ENCODE results near the gene DARS1. TPM values are rescaled to one million over a fixed set of nuclear protein-coding genes. Genes with fewer than 3 reads are reported as not detected.
"Not testable (repeated sequence)": the region's sequence is repeated elsewhere in the genome, so short reads cannot be mapped to it uniquely, and the experiment has no call there.

Gene DARS1
- total and polyA plus RNA-seq, 2 of the 13 experiments (the other 11 are each of a cell fraction or from before 2014, with no cell fraction given), result 149 to 230 TPM

DNA sequence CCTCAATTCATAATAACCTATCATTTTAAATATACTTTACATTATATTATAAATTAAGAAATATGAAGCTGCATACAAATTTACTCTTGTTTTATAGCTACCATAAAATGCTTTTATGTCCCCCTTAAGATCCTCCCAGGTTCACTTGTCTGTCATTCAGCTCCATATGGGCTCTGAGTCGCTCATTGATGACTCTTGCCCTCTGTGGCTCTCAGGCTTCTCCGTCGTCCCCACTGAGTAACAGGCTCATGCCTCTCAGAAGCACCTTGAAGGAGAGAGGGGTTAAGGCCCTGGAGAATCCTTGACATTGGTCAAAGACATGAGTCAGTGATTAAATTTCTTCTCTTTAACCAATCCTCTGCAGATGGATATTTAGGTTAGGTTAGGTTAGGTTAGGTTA, 103.0 kb downstream of the DARS1 start (continued):
- TF ChIP-seq, protein P1, sequence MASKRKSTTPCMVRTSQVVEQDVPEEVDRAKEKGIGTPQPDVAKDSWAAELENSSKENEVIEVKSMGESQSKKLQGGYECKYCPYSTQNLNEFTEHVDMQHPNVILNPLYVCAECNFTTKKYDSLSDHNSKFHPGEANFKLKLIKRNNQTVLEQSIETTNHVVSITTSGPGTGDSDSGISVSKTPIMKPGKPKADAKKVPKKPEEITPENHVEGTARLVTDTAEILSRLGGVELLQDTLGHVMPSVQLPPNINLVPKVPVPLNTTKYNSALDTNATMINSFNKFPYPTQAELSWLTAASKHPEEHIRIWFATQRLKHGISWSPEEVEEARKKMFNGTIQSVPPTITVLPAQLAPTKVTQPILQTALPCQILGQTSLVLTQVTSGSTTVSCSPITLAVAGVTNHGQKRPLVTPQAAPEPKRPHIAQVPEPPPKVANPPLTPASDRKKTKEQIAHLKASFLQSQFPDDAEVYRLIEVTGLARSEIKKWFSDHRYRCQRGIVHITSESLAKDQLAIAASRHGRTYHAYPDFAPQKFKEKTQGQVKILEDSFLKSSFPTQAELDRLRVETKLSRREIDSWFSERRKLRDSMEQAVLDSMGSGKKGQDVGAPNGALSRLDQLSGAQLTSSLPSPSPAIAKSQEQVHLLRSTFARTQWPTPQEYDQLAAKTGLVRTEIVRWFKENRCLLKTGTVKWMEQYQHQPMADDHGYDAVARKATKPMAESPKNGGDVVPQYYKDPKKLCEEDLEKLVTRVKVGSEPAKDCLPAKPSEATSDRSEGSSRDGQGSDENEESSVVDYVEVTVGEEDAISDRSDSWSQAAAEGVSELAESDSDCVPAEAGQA (IDR thresholded peaks at IDR 0.05; ENCODE audit: low read depth), result no peak
- TF ChIP-seq, protein P1 (CRISPR knock-in tag; IDR thresholded peaks at IDR 0.05; ENCODE audit: borderline replicate concordance), result no peak
- TF ChIP-seq KDM3A (CRISPR knock-in tag; IDR thresholded peaks at IDR 0.05; ENCODE audit: low read depth) (no peak), TEAD2 (CRISPR knock-in tag; IDR thresholded peaks at IDR 0.05) (no peak), ZNF367 (CRISPR knock-in tag; IDR thresholded peaks at IDR 0.05; ENCODE audit: borderline replicate concordance) (no peak), GMEB2 (CRISPR knock-in tag; IDR thresholded peaks at IDR 0.05; ENCODE audit: low read depth) (no peak), MTERF4 (CRISPR knock-in tag; IDR thresholded peaks at IDR 0.05) (no peak), MTA1 (CRISPR knock-in tag; IDR thresholded peaks at IDR 0.05; ENCODE audit: borderline replicate concordance) (no peak), NFAT5 (CRISPR knock-in tag; IDR thresholded peaks at IDR 0.05) (no peak), ZFY (CRISPR knock-in tag; IDR thresholded peaks at IDR 0.05) (no peak)

DNA sequence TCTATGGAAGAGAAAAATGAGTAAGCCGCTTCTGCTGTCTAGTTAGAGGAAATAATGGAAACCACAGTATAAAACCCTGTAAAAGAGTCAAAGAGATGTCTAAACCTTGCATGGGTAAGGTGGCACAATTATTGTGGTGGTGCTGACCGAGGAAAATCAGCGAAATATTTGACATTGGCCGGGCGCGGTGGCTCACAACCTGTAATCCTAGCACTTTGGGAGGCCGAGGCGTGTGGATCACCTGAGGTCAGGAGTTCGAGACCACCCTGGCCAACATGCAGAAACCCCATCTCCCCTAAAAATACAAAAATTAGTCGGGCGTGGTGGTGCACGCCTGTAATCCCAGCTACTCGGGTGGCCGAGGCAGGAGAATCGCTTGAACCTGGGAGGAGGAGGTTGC, 108.7 kb downstream of the DARS1 start:
- H3K27me3 ChIP-seq (ENCODE audit: control insufficient read depth in 1 of 2, insufficient read depth in 2 of 2, low read length in 2 of 2); FAIRE-seq; H3K9ac ChIP-seq (ENCODE audit: insufficient read depth, low read depth, low read length); BruUV-seq (replicated peaks); in situ Hi-C loops (cut with HindIII; ENCODE audit: extremely low pct_ligation_motif_present, low pct_unique_long_range_greater_than_20kb); CTCF ChIA-PET (ENCODE audit: low intra/inter-chr PET ratio, low total read pairs); H3K79me2 ChIP-seq (ENCODE audit: insufficient read depth, low read length); H2AFZ ChIP-seq (ENCODE audit: low read length); H3K9me3 ChIP-seq (ENCODE audit: low read length); ATAC-seq; POLR2A ChIA-PET; H4K20me1 ChIP-seq (ENCODE audit: insufficient read depth, low read length); H3K36me3 ChIP-seq (replicated peaks in 1 of 2; ENCODE audit: control insufficient read depth in 1 of 2, insufficient read depth in 2 of 2, low read length in 2 of 2); intact Hi-C loops (cut with micrococcal nuclease; ENCODE audit: unreplicated experiment); DNase-seq (ENCODE audit: low spot score); H3K27ac ChIP-seq (ENCODE audit: extremely low read length, insufficient read depth, low read length): not testable (repeated sequence)
- Histone ChIP-seq H3K4me2 (ENCODE audit: low read depth, low read length) (peak overlapping the region; percentile 21), H3K4me3 (replicated peaks in 1 of 3; ENCODE audit: insufficient read depth in 1 of 3, low read depth in 2 of 3, low read length in 3 of 3) (peak overlapping the region in 1 of 3 experiments; percentile 3; a peak in 1 of 6 replicates), H3K4me1 (ENCODE audit: insufficient read depth, low read length) (peaks cover 18% of the 10 kb centered on the region; the same call in 1 of the 2 replicates)
- WGBS (ENCODE audit: low lambda C conversion rate), result 77% methylated on average over 15 of the region's 15 CpGs
